Coronary artery (tissue), 2 donors: ENCODE data around the gene NEUROG3.

Experiments
- DNase-seq: peaks from one replicate; pipeline ENCODE4 v3.0.0-alpha.2; 2017; ENCODE audit warnings: low spot score
- H3K27ac ChIP-seq, 2 donors: fragments of 200-600 bp; sonication (generic); one replicate each; pipeline ENCODE4 v1.5.1; 2016 to 2019
- H3K4me3 ChIP-seq: fragments of 200-600 bp; sonication (generic); 2 replicates; pipeline ENCODE4 v1.5.1; 2016; ENCODE audit warnings: mild to moderate bottlenecking, moderate library complexity
- TF ChIP-seq, protein P1 (sequence below): fragments of 200-600 bp; sonication (generic); IDR thresholded peaks from one replicate; pipeline ENCODE4 v1.5.1; 2019; ENCODE audit warnings: antibody characterized with exemption

The NEUROG3 gene

DNA sequence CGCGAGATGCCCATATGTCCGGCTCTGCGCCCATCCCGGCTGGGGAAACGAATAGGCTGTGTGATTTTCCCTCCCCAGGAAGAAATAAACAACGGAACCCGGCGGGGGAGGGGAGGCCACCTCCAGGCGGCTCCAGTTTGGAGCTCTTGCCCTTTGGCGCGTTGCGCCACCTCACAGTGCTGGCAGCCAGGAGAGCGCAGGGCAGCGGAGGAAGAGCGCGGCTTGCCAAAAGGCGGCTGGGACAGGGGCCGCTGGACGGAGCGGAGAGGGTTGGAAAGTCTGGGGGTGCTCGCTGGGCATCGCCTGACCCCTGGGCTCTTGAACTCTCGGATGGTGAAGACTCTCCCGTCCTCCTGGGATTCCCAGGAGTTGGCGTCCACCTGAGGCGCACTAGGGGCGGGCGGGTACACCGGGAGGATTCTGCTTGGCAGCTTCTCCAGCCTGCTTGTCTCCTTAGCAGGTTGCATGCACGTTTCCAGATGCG is 5.3 kb upstream of the NEUROG3 start:
- Histone ChIP-seq H3K27ac (no peak overlapping the region), H3K4me3 (no peak overlapping the region)
- no peak for DNase-seq
- TF ChIP-seq, protein P1, sequence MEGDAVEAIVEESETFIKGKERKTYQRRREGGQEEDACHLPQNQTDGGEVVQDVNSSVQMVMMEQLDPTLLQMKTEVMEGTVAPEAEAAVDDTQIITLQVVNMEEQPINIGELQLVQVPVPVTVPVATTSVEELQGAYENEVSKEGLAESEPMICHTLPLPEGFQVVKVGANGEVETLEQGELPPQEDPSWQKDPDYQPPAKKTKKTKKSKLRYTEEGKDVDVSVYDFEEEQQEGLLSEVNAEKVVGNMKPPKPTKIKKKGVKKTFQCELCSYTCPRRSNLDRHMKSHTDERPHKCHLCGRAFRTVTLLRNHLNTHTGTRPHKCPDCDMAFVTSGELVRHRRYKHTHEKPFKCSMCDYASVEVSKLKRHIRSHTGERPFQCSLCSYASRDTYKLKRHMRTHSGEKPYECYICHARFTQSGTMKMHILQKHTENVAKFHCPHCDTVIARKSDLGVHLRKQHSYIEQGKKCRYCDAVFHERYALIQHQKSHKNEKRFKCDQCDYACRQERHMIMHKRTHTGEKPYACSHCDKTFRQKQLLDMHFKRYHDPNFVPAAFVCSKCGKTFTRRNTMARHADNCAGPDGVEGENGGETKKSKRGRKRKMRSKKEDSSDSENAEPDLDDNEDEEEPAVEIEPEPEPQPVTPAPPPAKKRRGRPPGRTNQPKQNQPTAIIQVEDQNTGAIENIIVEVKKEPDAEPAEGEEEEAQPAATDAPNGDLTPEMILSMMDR, result no peak

DNA sequence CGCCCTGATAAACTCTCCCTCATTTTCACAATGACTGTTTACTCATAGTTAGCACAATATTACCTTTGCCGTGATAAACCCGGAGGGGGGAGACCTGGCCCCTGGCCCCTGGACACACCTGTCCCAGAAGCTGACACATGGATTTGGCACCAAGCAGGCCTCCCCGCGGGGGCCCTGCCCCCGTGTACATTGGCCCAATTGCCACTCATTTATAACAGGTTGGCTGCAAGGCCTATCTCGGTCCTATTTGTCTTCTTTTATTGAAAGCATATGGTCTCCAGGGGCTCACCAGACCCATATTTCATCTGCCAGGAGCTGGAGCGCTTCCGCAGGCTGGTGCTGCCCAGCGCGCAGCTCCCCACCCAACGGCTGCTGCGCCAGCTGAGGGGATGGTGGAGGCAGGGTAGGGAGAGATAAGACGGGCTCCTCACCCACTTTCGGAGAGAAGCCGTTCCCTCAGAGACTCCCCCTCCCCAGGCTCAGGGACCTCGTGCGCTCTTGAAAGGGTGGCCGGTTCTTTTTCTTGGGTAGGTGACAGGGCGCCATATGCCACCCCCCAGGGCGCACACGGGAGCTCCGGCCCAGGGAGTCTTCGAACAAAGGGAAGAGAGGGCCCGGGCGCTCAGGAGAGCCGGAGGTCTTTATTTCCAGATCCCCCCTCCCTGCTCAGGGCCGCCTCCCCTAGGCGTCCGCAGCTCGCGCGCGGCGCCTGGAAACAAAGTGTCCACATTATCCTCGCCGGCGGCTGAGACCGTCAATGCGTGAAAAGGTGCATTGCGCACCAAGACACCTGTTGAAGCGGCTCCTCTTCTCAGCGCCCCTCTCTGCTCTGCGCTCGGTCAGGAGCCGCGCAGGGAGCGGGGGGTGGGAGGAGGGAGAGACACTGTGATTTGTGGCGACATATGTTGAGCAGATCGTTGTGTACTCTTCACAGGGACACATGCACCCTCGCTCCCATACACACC is 4.3 kb upstream of the NEUROG3 start:
- no peak for DNase-seq
- no peak overlapping the region for H3K4me3 ChIP-seq
- TF ChIP-seq, protein P1, result no peak
- no peak overlapping the region for H3K27ac ChIP-seq

DNA sequence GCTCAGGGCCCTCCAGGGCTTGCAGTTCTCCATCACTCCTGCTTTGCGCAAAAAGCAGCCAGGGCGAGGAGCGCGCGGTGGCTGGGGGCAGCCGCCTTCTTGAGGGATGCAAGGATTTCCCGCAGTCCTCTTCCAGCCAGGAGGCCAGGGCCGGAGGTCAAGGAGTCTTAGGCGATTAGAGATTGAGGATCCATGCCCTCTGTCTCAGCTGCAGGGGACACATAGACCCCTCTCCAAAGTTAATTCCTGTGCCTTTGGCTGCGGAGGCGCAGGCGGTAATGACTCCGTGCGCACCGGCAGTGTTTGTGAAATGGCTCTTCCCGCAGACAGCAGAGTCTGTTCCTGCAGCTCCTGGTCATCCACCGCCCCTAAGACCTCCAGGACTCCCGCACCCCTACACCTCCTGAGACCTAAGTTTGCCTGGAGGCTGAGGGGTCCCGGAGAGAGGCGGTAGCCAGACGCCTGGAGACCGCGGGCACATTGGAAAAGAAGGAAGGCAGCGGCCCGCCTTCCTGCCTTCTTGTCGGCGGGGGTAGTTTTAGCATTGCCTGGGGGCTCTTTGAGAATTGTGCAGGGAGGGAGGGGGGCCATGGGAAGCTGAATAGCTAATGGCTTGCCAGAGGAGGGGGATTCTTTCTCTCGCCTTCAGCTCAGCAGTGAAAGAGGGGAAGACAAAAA is 3.3 kb upstream of the NEUROG3 start:
- no peak overlapping the region for H3K4me3 ChIP-seq
- TF ChIP-seq, protein P1, result no peak
- no peak for DNase-seq
- no peak overlapping the region for H3K27ac ChIP-seq

DNA sequence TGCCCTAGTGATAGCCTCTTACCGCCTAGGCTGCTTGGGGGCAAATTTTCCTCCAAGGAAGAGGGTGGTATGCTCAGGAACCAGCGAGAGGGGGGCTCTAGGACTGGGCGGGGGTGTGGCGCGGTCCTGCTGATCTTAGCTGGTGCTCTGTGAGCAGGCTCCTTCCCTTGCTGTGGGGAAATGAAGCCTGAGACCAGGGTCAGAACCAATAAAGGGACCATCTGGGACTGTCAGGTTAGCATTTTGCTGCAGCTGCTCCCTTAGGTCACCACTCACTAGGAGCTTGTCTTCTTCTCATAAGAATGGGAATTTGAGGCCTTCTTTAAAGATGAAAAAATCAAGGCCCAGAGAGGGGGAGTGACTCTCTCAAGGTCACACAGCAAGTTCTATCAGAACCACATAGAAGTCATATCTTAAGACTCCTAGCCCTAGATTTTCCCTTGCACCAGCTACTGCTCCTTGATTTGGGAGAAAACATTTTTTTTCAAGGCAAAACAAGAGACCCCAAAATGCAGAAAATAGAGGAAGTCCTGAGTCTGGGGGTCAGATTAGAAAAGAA is 2.0 kb upstream of the NEUROG3 start:
- no peak for DNase-seq
- TF ChIP-seq, protein P1, result no peak
- no peak overlapping the region for H3K4me3 ChIP-seq

DNA sequence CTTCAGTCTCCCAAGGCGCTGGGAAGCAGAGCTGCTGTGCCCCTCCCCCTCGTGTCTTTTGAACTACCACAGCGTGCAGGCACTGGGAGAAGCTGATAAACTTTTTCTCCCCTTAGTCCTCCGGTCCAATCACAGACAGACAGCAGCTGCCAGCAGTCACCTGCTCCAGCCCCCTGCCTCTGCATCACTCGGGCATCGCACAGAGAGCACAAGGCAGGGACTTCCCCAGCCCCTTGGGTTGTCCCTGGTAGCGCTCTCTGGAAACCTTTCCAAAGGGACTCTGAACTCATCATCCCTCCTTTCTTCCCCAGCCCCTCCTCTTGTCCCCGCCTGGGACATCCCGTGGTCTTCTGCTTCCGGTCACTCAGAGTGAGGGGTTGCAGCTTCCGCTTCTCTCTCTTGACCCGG is 1.4 kb upstream of the NEUROG3 start:
- Histone ChIP-seq H3K27ac (no peak overlapping the region), H3K4me3 (peak overlapping the region; percentile 14)
- DNase-seq, result no peak
- TF ChIP-seq, protein P1, result no peak

More for the DNA sequence above, 2.0 kb upstream of the NEUROG3 start:
- H3K27ac ChIP-seq, result no peak overlapping the region

DNA sequence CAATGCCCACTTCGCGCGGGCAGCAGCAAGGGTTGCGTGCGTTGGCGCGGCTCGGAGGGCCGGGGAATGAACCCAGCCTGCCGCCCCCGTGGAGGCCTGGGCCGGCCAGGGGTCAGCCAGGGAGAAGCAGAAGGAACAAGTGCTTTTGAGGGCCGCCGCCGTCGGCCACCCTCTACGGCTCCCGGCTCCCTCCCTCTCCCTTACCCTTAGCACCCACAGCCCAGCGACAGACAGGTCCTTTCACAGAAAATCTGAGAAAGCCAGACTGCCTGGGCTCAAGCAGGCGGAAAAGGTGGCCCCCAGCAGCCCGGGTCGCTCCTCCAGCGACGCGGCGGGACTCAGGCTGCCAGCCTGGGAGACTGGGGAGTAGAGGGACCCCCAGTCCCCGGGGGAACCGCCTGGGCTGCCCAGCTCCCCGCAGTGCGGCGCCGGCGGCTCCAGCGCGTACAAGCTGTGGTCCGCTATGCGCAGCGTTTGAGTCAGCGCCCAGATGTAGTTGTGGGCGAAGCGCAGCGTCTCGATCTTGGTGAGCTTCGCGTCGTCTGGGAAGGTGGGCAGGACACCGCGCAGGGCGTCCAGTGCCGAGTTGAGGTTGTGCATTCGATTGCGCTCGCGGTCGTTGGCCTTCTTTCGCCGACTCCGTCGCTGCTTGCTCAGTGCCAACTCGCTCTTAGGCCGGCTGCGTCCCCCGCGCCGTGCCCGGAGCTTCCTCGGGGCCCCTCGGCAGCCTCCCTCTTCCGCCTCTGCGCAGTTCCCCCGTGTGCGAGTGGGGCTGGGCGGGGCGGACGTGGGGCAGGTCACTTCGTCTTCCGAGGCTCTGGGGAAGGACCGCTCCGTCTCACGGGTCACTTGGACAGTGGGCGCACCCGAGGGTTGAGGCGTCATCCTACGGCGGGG is 815 bp downstream of the NEUROG3 start:
- Histone ChIP-seq H3K27ac (no peak overlapping the region), H3K4me3 (peak overlapping the region; percentile 61)
- DNase-seq, result no peak
- TF ChIP-seq, protein P1, result no peak
